ENCODE measurements around the gene RSRC1.

Gene RSRC1

DNA sequence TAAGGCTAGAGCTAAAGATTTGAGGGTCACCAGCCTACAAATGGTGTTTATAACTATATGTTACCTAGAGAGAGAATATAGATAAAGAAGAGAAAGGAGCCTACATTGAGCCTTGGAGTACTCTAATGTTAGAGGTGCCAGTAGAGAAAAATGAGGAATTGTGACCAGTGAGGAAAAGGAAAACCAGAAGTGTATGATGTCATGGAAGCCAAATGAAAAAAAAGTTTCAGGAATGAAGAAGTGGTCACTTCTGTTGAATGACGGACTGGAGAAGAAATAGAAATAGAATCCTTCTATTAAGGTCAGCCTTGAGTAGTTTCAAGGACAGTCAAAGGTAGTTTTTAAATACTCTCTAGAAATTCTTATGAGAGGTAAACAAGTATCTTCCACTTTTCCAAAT is 409.9 kb downstream of the RSRC1 start:
- Histone ChIP-seq H3K4me1 (ENCODE audit: control insufficient read depth, insufficient read depth, low read depth, low read length) (no peaks in the 10 kb centered on the region), H2BK15ac (ENCODE audit: low read depth, poor library complexity, severe bottlenecking) (no peak overlapping the region), H2BK120ac (ENCODE audit: low read depth, low read length) (no peak overlapping the region), H3K27me3 (ENCODE audit: control insufficient read depth in 1 of 2, insufficient read depth in 1 of 2, low read length in 2 of 2) (no peaks in the 10 kb centered on the region), H3K79me1 (replicated peaks; ENCODE audit: low read length, poor library complexity, severe bottlenecking) (no peaks in the 10 kb centered on the region), H3K4ac (ENCODE audit: low read depth in 1 of 2, low read length in 2 of 2) (no peak overlapping the region), H4K91ac (ENCODE audit: low read length) (no peak overlapping the region), H3K4me2 (ENCODE audit: low read length, poor library complexity, severe bottlenecking) (no peak overlapping the region), H3K18ac (ENCODE audit: low read depth in 1 of 2, low read length in 2 of 2) (no peak overlapping the region), H4K8ac (ENCODE audit: low read length) (no peak overlapping the region), H3K27ac (ENCODE audit: low read length, poor library complexity, severe bottlenecking) (no peak overlapping the region), H3K14ac (ENCODE audit: low read length in 2 of 2) (no peak overlapping the region), H3K23ac (ENCODE audit: low read length in 2 of 2) (no peak overlapping the region), H3K9me3 (ENCODE audit: control insufficient read depth, low read length) (no peaks in the 10 kb centered on the region), H2BK12ac (ENCODE audit: low read length in 2 of 2) (no peak overlapping the region), H3K36me3 (ENCODE audit: control insufficient read depth in 1 of 2, insufficient read depth in 2 of 2, low read depth in 1 of 2, low read length in 2 of 2) (no peaks in the 10 kb centered on the region), H3K9ac (ENCODE audit: low read length) (no peak overlapping the region), H3K4me3 (ENCODE audit: insufficient read depth in 1 of 2, low read depth in 1 of 2, low read length in 2 of 2) (no peak overlapping the region), H2BK5ac (ENCODE audit: low read depth, low read length, poor library complexity, severe bottlenecking) (no peak overlapping the region), H2AFZ (ENCODE audit: low read depth, low read length) (no peak overlapping the region), H2AK5ac (ENCODE audit: low read length, severe bottlenecking) (no peak overlapping the region)
- DNase-seq: no peak
- WGBS: 80% methylated on average over 1 of the region's 1 CpG

GRCh38 chr3:158520433-158520832 is 410.5 kb downstream of the RSRC1 start:
- H3K4me1 ChIP-seq (ENCODE audit: control insufficient read depth, insufficient read depth, low read depth, low read length): no peaks in the 10 kb centered on the region
- H3K9ac ChIP-seq (ENCODE audit: low read length): no peak overlapping the region
- no peaks in the 10 kb centered on the region for H3K36me3 ChIP-seq (ENCODE audit: control insufficient read depth in 1 of 2, insufficient read depth in 2 of 2, low read depth in 1 of 2, low read length in 2 of 2)
- no peak overlapping the region for H3K23ac ChIP-seq (ENCODE audit: low read length in 2 of 2)
- H2BK12ac ChIP-seq (ENCODE audit: low read length in 2 of 2): no peak overlapping the region
- no peak overlapping the region for H4K8ac ChIP-seq (ENCODE audit: low read length)
- H2AFZ ChIP-seq (ENCODE audit: low read depth, low read length): no peak overlapping the region
- H3K9me3 ChIP-seq (ENCODE audit: control insufficient read depth, low read length): no peaks in the 10 kb centered on the region
- no peak overlapping the region for H2BK120ac ChIP-seq (ENCODE audit: low read depth, low read length)
- no peak overlapping the region for H3K14ac ChIP-seq (ENCODE audit: low read length in 2 of 2)
- no peak overlapping the region for H3K18ac ChIP-seq (ENCODE audit: low read depth in 1 of 2, low read length in 2 of 2)
- H2BK15ac ChIP-seq (ENCODE audit: low read depth, poor library complexity, severe bottlenecking): no peak overlapping the region
- H3K4me2 ChIP-seq (ENCODE audit: low read length, poor library complexity, severe bottlenecking): no peak overlapping the region
- H2AK5ac ChIP-seq (ENCODE audit: low read length, severe bottlenecking): no peak overlapping the region
- H3K4me3 ChIP-seq (ENCODE audit: insufficient read depth in 1 of 2, low read depth in 1 of 2, low read length in 2 of 2): no peak overlapping the region
- no peaks in the 10 kb centered on the region for H3K79me1 ChIP-seq (replicated peaks; ENCODE audit: low read length, poor library complexity, severe bottlenecking)
- H3K4ac ChIP-seq (ENCODE audit: low read depth in 1 of 2, low read length in 2 of 2): no peak overlapping the region
- H4K91ac ChIP-seq (ENCODE audit: low read length): no peak overlapping the region
- H3K27me3 ChIP-seq (ENCODE audit: control insufficient read depth in 1 of 2, insufficient read depth in 1 of 2, low read length in 2 of 2): no peaks in the 10 kb centered on the region
- no peak overlapping the region for H3K27ac ChIP-seq (ENCODE audit: low read length, poor library complexity, severe bottlenecking)
- H2BK5ac ChIP-seq (ENCODE audit: low read depth, low read length, poor library complexity, severe bottlenecking): no peak overlapping the region
- DNase-seq: no peak

- DNase-seq: no peak
- H3K4me3 ChIP-seq (ENCODE audit: insufficient read depth in 1 of 2, low read depth in 1 of 2, low read length in 2 of 2): no peak overlapping the region
- H3K4ac ChIP-seq (ENCODE audit: low read depth in 1 of 2, low read length in 2 of 2): no peak overlapping the region
- H2BK12ac ChIP-seq (ENCODE audit: low read length in 2 of 2): no peak overlapping the region
- no peak overlapping the region for H3K18ac ChIP-seq (ENCODE audit: low read depth in 1 of 2, low read length in 2 of 2)
- H3K14ac ChIP-seq (ENCODE audit: low read length in 2 of 2): no peak overlapping the region
- no peaks in the 10 kb centered on the region for H3K36me3 ChIP-seq (ENCODE audit: control insufficient read depth in 1 of 2, insufficient read depth in 2 of 2, low read depth in 1 of 2, low read length in 2 of 2)
- H3K79me1 ChIP-seq (replicated peaks; ENCODE audit: low read length, poor library complexity, severe bottlenecking): no peaks in the 10 kb centered on the region
- WGBS: 83% methylated on average over 1 of the region's 4 CpGs
- no peak overlapping the region for H2BK5ac ChIP-seq (ENCODE audit: low read depth, low read length, poor library complexity, severe bottlenecking)
- H4K8ac ChIP-seq (ENCODE audit: low read length): no peak overlapping the region
- H3K9ac ChIP-seq (ENCODE audit: low read length): peak overlapping the region; percentile 25
- H2AFZ ChIP-seq (ENCODE audit: low read depth, low read length): no peak overlapping the region
- no peak overlapping the region for H3K4me2 ChIP-seq (ENCODE audit: low read length, poor library complexity, severe bottlenecking)
- no peaks in the 10 kb centered on the region for H3K27me3 ChIP-seq (ENCODE audit: control insufficient read depth in 1 of 2, insufficient read depth in 1 of 2, low read length in 2 of 2)
- H3K4me1 ChIP-seq (ENCODE audit: control insufficient read depth, insufficient read depth, low read depth, low read length): no peaks in the 10 kb centered on the region
- no peak overlapping the region for H3K27ac ChIP-seq (ENCODE audit: low read length, poor library complexity, severe bottlenecking)
- no peak overlapping the region for H4K91ac ChIP-seq (ENCODE audit: low read length)
- no peak overlapping the region for H2BK15ac ChIP-seq (ENCODE audit: low read depth, poor library complexity, severe bottlenecking)
- H3K23ac ChIP-seq (ENCODE audit: low read length in 2 of 2): no peak overlapping the region
- no peak overlapping the region for H2BK120ac ChIP-seq (ENCODE audit: low read depth, low read length)
- H3K9me3 ChIP-seq (ENCODE audit: control insufficient read depth, low read length): no peaks in the 10 kb centered on the region
- H2AK5ac ChIP-seq (ENCODE audit: low read length, severe bottlenecking): no peak overlapping the region
These were observed 412.6 kb downstream of the RSRC1 start for GRCh38 chr3:158522221-158523136.

DNA sequence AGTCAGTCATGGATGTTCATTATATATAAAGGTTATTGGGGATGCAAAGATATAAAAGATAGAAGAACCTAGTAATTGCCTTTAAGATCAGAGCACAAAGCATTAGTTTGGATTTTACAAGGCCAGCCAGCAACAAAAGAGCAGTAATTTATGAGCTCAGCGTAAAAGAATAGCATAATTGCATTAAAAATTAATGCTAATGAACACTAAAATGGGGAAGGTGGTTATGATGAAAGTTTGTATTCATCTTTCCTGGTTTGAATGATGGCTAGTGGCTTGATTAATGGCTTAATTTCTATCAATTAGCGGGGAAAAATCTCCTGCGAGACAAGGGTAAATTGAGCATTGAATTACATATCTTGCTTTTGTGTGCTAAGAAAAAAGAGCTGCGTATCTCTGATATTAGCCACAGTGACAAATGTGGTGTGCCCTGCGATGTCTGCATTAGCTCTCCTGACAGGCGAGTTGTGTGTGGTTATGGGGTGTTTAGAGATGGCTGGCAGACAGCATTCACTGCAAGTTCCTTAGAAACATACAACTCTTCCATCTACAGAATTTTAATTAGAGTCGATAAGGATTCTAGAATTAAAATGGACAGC is 418.3 kb downstream of the RSRC1 start:
- Histone ChIP-seq H3K9ac (ENCODE audit: low read length) (no peak overlapping the region), H3K27ac (ENCODE audit: low read length, poor library complexity, severe bottlenecking) (no peak overlapping the region), H4K8ac (ENCODE audit: low read length) (no peak overlapping the region), H3K23ac (ENCODE audit: low read length in 2 of 2) (no peak overlapping the region), H3K36me3 (ENCODE audit: control insufficient read depth in 1 of 2, insufficient read depth in 2 of 2, low read depth in 1 of 2, low read length in 2 of 2) (no peaks in the 10 kb centered on the region), H2BK120ac (ENCODE audit: low read depth, low read length) (no peak overlapping the region), H3K14ac (ENCODE audit: low read length in 2 of 2) (no peak overlapping the region), H3K9me3 (ENCODE audit: control insufficient read depth, low read length) (no peaks in the 10 kb centered on the region), H3K4me2 (ENCODE audit: low read length, poor library complexity, severe bottlenecking) (no peak overlapping the region), H2BK12ac (ENCODE audit: low read length in 2 of 2) (no peak overlapping the region), H2BK15ac (ENCODE audit: low read depth, poor library complexity, severe bottlenecking) (no peak overlapping the region), H3K4me3 (ENCODE audit: insufficient read depth in 1 of 2, low read depth in 1 of 2, low read length in 2 of 2) (no peak overlapping the region), H2AFZ (ENCODE audit: low read depth, low read length) (no peak overlapping the region), H3K18ac (ENCODE audit: low read depth in 1 of 2, low read length in 2 of 2) (no peak overlapping the region), H4K91ac (ENCODE audit: low read length) (no peak overlapping the region), H3K27me3 (ENCODE audit: control insufficient read depth in 1 of 2, insufficient read depth in 1 of 2, low read length in 2 of 2) (no peaks in the 10 kb centered on the region), H3K4me1 (ENCODE audit: control insufficient read depth, insufficient read depth, low read depth, low read length) (no peaks in the 10 kb centered on the region), H2AK5ac (ENCODE audit: low read length, severe bottlenecking) (no peak overlapping the region), H3K4ac (ENCODE audit: low read depth in 1 of 2, low read length in 2 of 2) (no peak overlapping the region), H2BK5ac (ENCODE audit: low read depth, low read length, poor library complexity, severe bottlenecking) (no peak overlapping the region), H3K79me1 (replicated peaks; ENCODE audit: low read length, poor library complexity, severe bottlenecking) (no peaks in the 10 kb centered on the region)
- WGBS: 96% methylated on average over 4 of the region's 7 CpGs
- DNase-seq: no peak

All from mesenchymal stem cell (in vitro differentiated cells and primary cell).